ENCODE results near the gene CPD.

- TF ChIP-seq EZH2phosphoT487 (IDR thresholded peaks at IDR 0.05; ENCODE audit: insufficient read depth, low read depth) (no peak), EZH2 (IDR thresholded peaks at IDR 0.05; ENCODE audit: insufficient read depth, poor library complexity, severe bottlenecking) (no peak)
These were observed 24.0 kb upstream of the CPD start for GRCh38 chr17:30354701-30355100.
